IMR-90 (cell line): ENCODE measurements around the gene SLC35A4. TPM values are rescaled to one million over a fixed set of nuclear protein-coding genes. Genes with fewer than 3 reads are reported as not detected.

Experiments used
- ATAC-seq: fragments of 200-7000 bp; cut with Tn5 transposase; 2 replicates; pipeline ENCODE4 v1.9.1; 2020; ENCODE audit warnings: low read depth, mild to moderate bottlenecking, moderate library complexity
- BruUV-seq: library from RNA; stranded (reverse); fragments of 400-500 nt; replicated peaks from 2 replicates; lab custom pipeline; 2021; lab: Mats Ljungman, UMichigan
- CTCF ChIA-PET: fragments of 300-600 bp; formaldehyde crosslinking; extraction: SDS; loops from one replicate; lab custom pipeline; 2021; ENCODE audit warnings: antibody characterized with exemption; lab: Yijun Ruan, JAX
- POLR2A ChIA-PET: fragments of 300-600 bp; sonication (Branson Sonifier 250); formaldehyde crosslinking; loops from one replicate; lab custom pipeline; 2022; ENCODE audit warnings: antibody characterized with exemption; ENCODE audit not compliant: unreplicated experiment; lab: Charles Lee
- DNase-seq: peaks from one replicate; pipeline ENCODE4 v3.0.0; 2013
- H2AFZ ChIP-seq: replicated peaks from 2 replicates; pipeline ENCODE3; 2013; ENCODE audit warnings: low read length, mild to moderate bottlenecking; ENCODE audit not compliant: poor library complexity
- H2AK5ac ChIP-seq: 2 replicates; pipeline ENCODE4 v1.6.1; 2013; ENCODE audit warnings: low read depth, low read length, inconsistent platforms
- H2AK9ac ChIP-seq: replicated peaks from 2 replicates; pipeline ENCODE3; 2013; ENCODE audit warnings: mild to moderate bottlenecking, low read depth, low read length, moderate library complexity; ENCODE audit not compliant: poor library complexity
- H2BK120ac ChIP-seq: 2 replicates; pipeline ENCODE4 v1.6.1; 2013; ENCODE audit warnings: low read depth, low read length, inconsistent platforms
- H2BK15ac ChIP-seq: 3 replicates; pipeline ENCODE4 v1.6.1; 2013; ENCODE audit warnings: low read depth, low read length, inconsistent platforms
- H2BK20ac ChIP-seq: 2 replicates; pipeline ENCODE4 v1.6.1; 2013; ENCODE audit warnings: low read depth, mild to moderate bottlenecking, inconsistent platforms, low read length, moderate library complexity
- H2BK5ac ChIP-seq: 2 replicates; pipeline ENCODE4 v1.6.1; 2013; ENCODE audit warnings: mild to moderate bottlenecking, low read depth, low read length, inconsistent platforms; ENCODE audit not compliant: poor library complexity, severe bottlenecking
- H3K14ac ChIP-seq: replicated peaks from 2 replicates; pipeline ENCODE4 v1.6.1; 2013; ENCODE audit warnings: low read depth, low read length, inconsistent platforms
- H3K18ac ChIP-seq: 2 replicates; pipeline ENCODE4 v1.6.1; 2013; ENCODE audit warnings: low read depth, low read length, control low read depth
- H3K23ac ChIP-seq: 2 replicates; pipeline ENCODE4 v1.6.1; 2013; ENCODE audit warnings: low read depth, low read length, inconsistent platforms
- H3K27ac ChIP-seq: 2 replicates; pipeline ENCODE4 v1.5.1; 2013; ENCODE audit warnings: mild to moderate bottlenecking, control low read depth, low read length; ENCODE audit not compliant: insufficient read depth
- H3K27me3 ChIP-seq: 2 replicates; pipeline ENCODE4 v1.6.1; 2013; ENCODE audit warnings: low read length; ENCODE audit not compliant: control insufficient read depth, insufficient read depth
- H3K36me3 ChIP-seq: 2 replicates; pipeline ENCODE4 v1.6.1; 2013; ENCODE audit warnings: low read length, mixed read lengths; ENCODE audit not compliant: control insufficient read depth, insufficient read depth
- H3K4ac ChIP-seq: 2 replicates; pipeline ENCODE4 v1.6.1; 2013; ENCODE audit warnings: low read depth, low read length, inconsistent platforms
- H3K4me1 ChIP-seq: 2 replicates; pipeline ENCODE4 v1.6.1; 2013; ENCODE audit warnings: low read length, mixed read lengths; ENCODE audit not compliant: control insufficient read depth, insufficient read depth
- H3K4me2 ChIP-seq: 2 replicates; pipeline ENCODE4 v1.6.1; 2013; ENCODE audit warnings: low read depth, mild to moderate bottlenecking, control low read depth, low read length, moderate library complexity
- H3K4me3 ChIP-seq: 2 replicates; pipeline ENCODE4 v1.5.1; 2013; ENCODE audit warnings: low read depth, mild to moderate bottlenecking, control low read depth, low read length, moderate library complexity; ENCODE audit not compliant: insufficient read depth
- H3K56ac ChIP-seq: 2 replicates; pipeline ENCODE4 v1.6.1; 2013; ENCODE audit warnings: low read length, inconsistent platforms; ENCODE audit not compliant: insufficient read depth; ENCODE audit errors: extremely low read depth
- H3K79me1 ChIP-seq, 2 experiments: 2 replicates each; pipeline ENCODE4 v1.6.1; 2013; ENCODE audit warnings: low read length in 2 of 2, inconsistent platforms in 1 of 2, low read depth in 1 of 2
- H3K9ac ChIP-seq: 2 replicates; pipeline ENCODE4 v1.6.1; 2013; ENCODE audit warnings: low read depth, low read length, control low read depth
- H3K9me1 ChIP-seq: 2 replicates; pipeline ENCODE4 v1.6.1; 2013; ENCODE audit warnings: low read length, inconsistent platforms; ENCODE audit not compliant: insufficient read depth
- H3K9me3 ChIP-seq: 2 replicates; pipeline ENCODE4 v1.6.1; 2013; ENCODE audit warnings: low read length; ENCODE audit not compliant: control insufficient read depth, insufficient read depth
- H4K20me1 ChIP-seq: 2 replicates; pipeline ENCODE4 v1.6.1; 2013; ENCODE audit warnings: low read length, inconsistent platforms; ENCODE audit not compliant: insufficient read depth
- H4K5ac ChIP-seq: 2 replicates; pipeline ENCODE4 v1.6.1; 2013; ENCODE audit warnings: mild to moderate bottlenecking, low read depth, low read length, control low read depth
- H4K8ac ChIP-seq, 2 experiments: 2 replicates each; pipeline ENCODE4 v1.6.1; 2013; ENCODE audit warnings: low read depth in 2 of 2, low read length in 2 of 2, control low read depth in 1 of 2, inconsistent platforms in 1 of 2
- H4K91ac ChIP-seq: 2 replicates; pipeline ENCODE4 v1.6.1; 2013; ENCODE audit warnings: low read depth, low read length, inconsistent platforms; ENCODE audit not compliant: insufficient read depth
- CEBPB ChIP-seq: IDR thresholded peaks from 2 replicates; pipeline ENCODE4 v1.6.1; 2012; ENCODE audit warnings: low read depth, low read length, improper control_type of control experiment
- CHD1 ChIP-seq: IDR thresholded peaks from 2 replicates; pipeline ENCODE4 v1.6.1; 2012; ENCODE audit warnings: low read depth, low read length, improper control_type of control experiment
- MAFK ChIP-seq: IDR thresholded peaks from 2 replicates; pipeline ENCODE4 v1.6.1; 2012; ENCODE audit warnings: low read depth, low read length, improper control_type of control experiment
- RFX5 ChIP-seq: IDR thresholded peaks from 2 replicates; pipeline ENCODE4 v1.8.0; 2012; ENCODE audit warnings: low read depth, mild to moderate bottlenecking, low read length, moderate library complexity
- SMC3 ChIP-seq: fragments of 150-350 bp; IDR thresholded peaks from 2 replicates; pipeline ENCODE4 v1.6.1; 2016; ENCODE audit warnings: low read depth, mild to moderate bottlenecking, antibody characterized with exemption, low read length, moderate library complexity
- WGBS, 2 experiments: methylation state at CpG; one replicate each; pipeline versions ENCODE4 v1.1.5 to v1.1.7; 2013; ENCODE audit warnings: missing lambda C conversion rate in 2 of 2; ENCODE audit not compliant: insufficient read length in 1 of 2; ENCODE audit errors: extremely low coverage in 2 of 2; 5-methylcytosine and 5-hydroxymethylcytosine counted together
- dilution Hi-C: fragments of 300-500 bp; cut with HindIII; formaldehyde crosslinking; loops from one replicate; pipeline ENCODE4 v1.14.3; 2018; ENCODE audit warnings: low sequenced_read_pairs; ENCODE audit not compliant: unreplicated experiment
- in situ Hi-C: fragments of 300-500 bp; cut with MboI; formaldehyde crosslinking; loops from 3 replicates; pipeline ENCODE4 v1.14.3; 2019; ENCODE audit warnings: low sequenced_read_pairs, inconsistent platforms, mixed read lengths
- intact Hi-C: fragments of 100-400 bp; cut with micrococcal nuclease; formaldehyde crosslinking; loops from 2 replicates; pipeline ENCODE4 v1.10.0; 2022
- polyA plus RNA-seq, 3 experiments: library from polyadenylated mRNA; depleted of rRNA; stranded (reverse); fragments of >200 nt; gene quantifications; 2 replicates each; pipeline ENCODE4 v1.2.3, GENCODE V29; 2012; ENCODE audit warnings: low replicate concordance in 1 of 3
- total RNA-seq: library from RNA; depleted of rRNA; stranded (reverse); fragments of >200 nt; gene quantifications from 2 replicates; pipeline ENCODE4 v1.2.3, GENCODE V29; 2012
- TF ChIP-seq, protein P1 (sequence below): fragments of 150-350 bp; IDR thresholded peaks from 2 replicates; pipeline ENCODE4 v1.6.1; 2016; ENCODE audit warnings: low read depth, mild to moderate bottlenecking, low read length, moderate library complexity, borderline replicate concordance

SLC35A4 gene
- total and polyA plus RNA-seq, 2 of the 4 experiments (the other 2 are of a cell fraction), result 19.2 to 66.4 TPM

GRCh38 chr5:140595538-140596300 is 31.1 kb downstream of the SLC35A4 start:
- Histone ChIP-seq H3K18ac (no peak overlapping the region), H3K23ac (no peak overlapping the region), H3K27me3 (peaks cover 2% of the 10 kb centered on the region; the same call in 1 of the 2 replicates), H3K27ac (no peak overlapping the region), H2BK20ac (no peak overlapping the region), H4K8ac (no peak overlapping the region), H2BK5ac (no peak overlapping the region), H4K20me1 (no peaks in the 10 kb centered on the region), H2AK9ac (no peak overlapping the region), H2AK5ac (no peak overlapping the region), H2AFZ (no peak overlapping the region), H3K4me3 (no peak overlapping the region), H3K4ac (no peak overlapping the region), H4K91ac (no peak overlapping the region), H3K9ac (no peak overlapping the region), H3K4me2 (no peak overlapping the region), H3K9me1 (no peaks in the 10 kb centered on the region), H2BK120ac (no peak overlapping the region), H4K5ac (no peak overlapping the region), H3K4me1 (peaks cover 7% of the 10 kb centered on the region), H3K14ac (no peak overlapping the region), H3K36me3 (no peaks in the 10 kb centered on the region), H3K79me1 (no peaks in the 10 kb centered on the region), H3K56ac (no peak overlapping the region), H2BK15ac (no peak overlapping the region), H3K9me3 (no peaks in the 10 kb centered on the region)
- dilution Hi-C loops, result no loop called here
- POLR2A ChIA-PET, result no interaction called here
- ATAC-seq, result no peak
- TF ChIP-seq CHD1, result no peak
- TF ChIP-seq, protein P1, sequence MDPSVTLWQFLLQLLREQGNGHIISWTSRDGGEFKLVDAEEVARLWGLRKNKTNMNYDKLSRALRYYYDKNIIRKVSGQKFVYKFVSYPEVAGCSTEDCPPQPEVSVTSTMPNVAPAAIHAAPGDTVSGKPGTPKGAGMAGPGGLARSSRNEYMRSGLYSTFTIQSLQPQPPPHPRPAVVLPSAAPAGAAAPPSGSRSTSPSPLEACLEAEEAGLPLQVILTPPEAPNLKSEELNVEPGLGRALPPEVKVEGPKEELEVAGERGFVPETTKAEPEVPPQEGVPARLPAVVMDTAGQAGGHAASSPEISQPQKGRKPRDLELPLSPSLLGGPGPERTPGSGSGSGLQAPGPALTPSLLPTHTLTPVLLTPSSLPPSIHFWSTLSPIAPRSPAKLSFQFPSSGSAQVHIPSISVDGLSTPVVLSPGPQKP, result no peak
- no peak for TF ChIP-seq SMC3
- TF ChIP-seq MAFK, result no peak
- TF ChIP-seq RFX5, result no peak
- TF ChIP-seq CEBPB, result no peak
- 14% methylated on average over 1 of the region's 5 CpGs; no CpG with 5 or more reads in 1 of the 2 experiments for WGBS, 2 experiments
- CTCF ChIA-PET, result no interaction called here
- no peak for DNase-seq
- in situ Hi-C loops, result no loop called here
- BruUV-seq, result no TSS peak
- intact Hi-C loops, result no loop called here
